BE2C (cell line): ENCODE results near the gene MSI1.

Experiments used
- DNase-seq: peaks from one replicate; pipeline ENCODE4 v3.0.0-alpha.2; 2020
- H3K27me3 ChIP-seq: fragments of 250-450 bp; sonication (Bioruptor Pico); 2 replicates; pipeline ENCODE4 v1.5.1; 2020; ENCODE audit warnings: mild to moderate bottlenecking
- H3K36me3 ChIP-seq: fragments of 250-450 bp; sonication (Bioruptor Pico); 2 replicates; pipeline ENCODE4 v1.5.1; 2020; ENCODE audit warnings: mild to moderate bottlenecking
- H3K4me1 ChIP-seq: fragments of 250-450 bp; sonication (Bioruptor Pico); 2 replicates; pipeline ENCODE4 v1.5.1; 2020
- H3K4me3 ChIP-seq: 2 replicates; pipeline ENCODE4 v1.5.1; 2011; ENCODE audit warnings: low read depth, low read length
- H3K9me3 ChIP-seq: fragments of 250-450 bp; sonication (Bioruptor Pico); 2 replicates; pipeline ENCODE4 v1.5.1; 2020
- CTCF ChIP-seq: IDR thresholded peaks from 2 replicates; pipeline ENCODE4 v1.5.1; 2012; ENCODE audit warnings: mild to moderate bottlenecking, low read depth, low read length

Gene MSI1

GRCh38 chr12:120353556-120354317, 15.2 kb downstream of the MSI1 start:
- no peaks in the 10 kb centered on the region for H3K36me3 ChIP-seq
- TF ChIP-seq CTCF = no peak

GRCh38 chr12:120353136-120353535, 15.8 kb downstream of the MSI1 start:
- H3K4me1 ChIP-seq = no peaks in the 10 kb centered on the region
- H3K27me3 ChIP-seq = no peaks in the 10 kb centered on the region
- no peak for DNase-seq
- no peak for TF ChIP-seq CTCF
- no peaks in the 10 kb centered on the region for H3K9me3 ChIP-seq
- H3K36me3 ChIP-seq = no peaks in the 10 kb centered on the region
- no peak overlapping the region for H3K4me3 ChIP-seq

More at GRCh38 chr12:120353556-120354317, 15.2 kb downstream of the MSI1 start:
- Histone ChIP-seq H3K27me3 (no peaks in the 10 kb centered on the region), H3K9me3 (no peaks in the 10 kb centered on the region), H3K4me1 (no peaks in the 10 kb centered on the region), H3K4me3 (no peak overlapping the region)
- DNase-seq = no peak

- Histone ChIP-seq H3K9me3 (no peaks in the 10 kb centered on the region), H3K36me3 (no peaks in the 10 kb centered on the region), H3K4me3 (no peak overlapping the region), H3K27me3 (no peaks in the 10 kb centered on the region), H3K4me1 (no peaks in the 10 kb centered on the region)
- DNase-seq = no peak
- no peak for TF ChIP-seq CTCF
Measured at GRCh38 chr12:120352117-120352516, 16.8 kb downstream of the MSI1 start.

- no peak for DNase-seq
- TF ChIP-seq CTCF = no peak
- H3K4me3 ChIP-seq = no peak overlapping the region
- no peaks in the 10 kb centered on the region for H3K9me3 ChIP-seq
- H3K27me3 ChIP-seq = no peaks in the 10 kb centered on the region
- H3K36me3 ChIP-seq = no peaks in the 10 kb centered on the region
- no peaks in the 10 kb centered on the region for H3K4me1 ChIP-seq
Measured at GRCh38 chr12:120350576-120351350, 18.2 kb downstream of the MSI1 start.

GRCh38 chr12:120347766-120348165, 21.2 kb downstream of the MSI1 start:
- TF ChIP-seq CTCF = no peak
- Histone ChIP-seq H3K9me3 (no peaks in the 10 kb centered on the region), H3K36me3 (no peaks in the 10 kb centered on the region), H3K4me3 (no peak overlapping the region), H3K27me3 (no peaks in the 10 kb centered on the region), H3K4me1 (no peaks in the 10 kb centered on the region)
- no peak for DNase-seq

GRCh38 chr12:120346681-120347080, 22.3 kb downstream of the MSI1 start:
- Histone ChIP-seq H3K27me3 (no peaks in the 10 kb centered on the region), H3K4me3 (no peak overlapping the region), H3K9me3 (no peaks in the 10 kb centered on the region), H3K4me1 (no peaks in the 10 kb centered on the region), H3K36me3 (no peaks in the 10 kb centered on the region)
- DNase-seq = no peak
- peak; percentile 11; the same call in 1 of the 2 replicates for TF ChIP-seq CTCF
